NT2/D1 (cell line): ENCODE data around the gene GPRC5B.

Experiments
- DNase-seq: peaks from one replicate; pipeline ENCODE4 v3.0.0-alpha.2; 2011; ENCODE audit warnings: low read depth, low spot score
- H3K27me3 ChIP-seq: 2 replicates; pipeline ENCODE4 v1.6.0; 2011; ENCODE audit warnings: mild to moderate bottlenecking; ENCODE audit not compliant: insufficient read length, insufficient read depth
- H3K36me3 ChIP-seq: 2 replicates; pipeline ENCODE4 v1.6.1; 2011; ENCODE audit warnings: mild to moderate bottlenecking, low read length, mixed read lengths; ENCODE audit not compliant: insufficient read depth, insufficient read length
- H3K4me1 ChIP-seq: 2 replicates; pipeline ENCODE4 v1.5.1; 2011; ENCODE audit not compliant: insufficient read depth, insufficient read length
- H3K4me3 ChIP-seq: 2 replicates; pipeline ENCODE4 v1.5.1; 2011; ENCODE audit warnings: low read depth; ENCODE audit not compliant: insufficient read length
- H3K9ac ChIP-seq: 2 replicates; pipeline ENCODE4 v1.6.0; 2011; ENCODE audit warnings: low read depth; ENCODE audit not compliant: insufficient read length
- H3K9me3 ChIP-seq: 2 replicates; pipeline ENCODE4 v1.5.1; 2011; ENCODE audit warnings: mild to moderate bottlenecking, low read length; ENCODE audit not compliant: insufficient read depth
- SUZ12 ChIP-seq: IDR thresholded peaks from 2 replicates; pipeline ENCODE4 v1.6.1; 2011; ENCODE audit not compliant: insufficient read length, insufficient read depth; ENCODE audit errors: extremely low read depth
- YY1 ChIP-seq: IDR thresholded peaks from 2 replicates; pipeline ENCODE4 v1.6.1; 2011; ENCODE audit not compliant: insufficient read length, insufficient read depth
- ZNF274 ChIP-seq: IDR thresholded peaks from 2 replicates; pipeline ENCODE4 v1.6.1; 2011; ENCODE audit warnings: mild to moderate bottlenecking, low read depth, low read length

GPRC5B gene

GRCh38 chr16:19853132-19853741 is 31.4 kb downstream of the GPRC5B start:
- H3K4me1 ChIP-seq: peaks cover 24% of the 10 kb centered on the region
- TF ChIP-seq ZNF274 (no peak), SUZ12 (no peak), YY1 (no peak)
- no peak overlapping the region for H3K9ac ChIP-seq
- H3K4me3 ChIP-seq: no peak overlapping the region
- peaks cover 4% of the 10 kb centered on the region for H3K27me3 ChIP-seq
- H3K36me3 ChIP-seq: peaks cover 16% of the 10 kb centered on the region
- H3K9me3 ChIP-seq: no peaks in the 10 kb centered on the region
- DNase-seq: no peak

GRCh38 chr16:19851476-19851875 is 33.2 kb downstream of the GPRC5B start:
- H3K9ac ChIP-seq: no peak overlapping the region
- peaks cover 4% of the 10 kb centered on the region for H3K27me3 ChIP-seq
- DNase-seq: no peak
- H3K4me3 ChIP-seq: no peak overlapping the region
- TF ChIP-seq ZNF274: no peak
- TF ChIP-seq SUZ12: no peak
- no peak for TF ChIP-seq YY1
- peaks cover 24% of the 10 kb centered on the region for H3K4me1 ChIP-seq
- H3K36me3 ChIP-seq: peaks cover 7% of the 10 kb centered on the region
- H3K9me3 ChIP-seq: no peaks in the 10 kb centered on the region

- Histone ChIP-seq H3K4me3 (no peak overlapping the region), H3K27me3 (peaks cover 4% of the 10 kb centered on the region), H3K9ac (no peak overlapping the region), H3K9me3 (no peaks in the 10 kb centered on the region), H3K4me1 (peaks cover 20% of the 10 kb centered on the region), H3K36me3 (no peaks in the 10 kb centered on the region)
- DNase-seq: no peak
- TF ChIP-seq ZNF274 (no peak), YY1 (no peak), SUZ12 (no peak)
Measured at GRCh38 chr16:19850131-19850817, 34.4 kb downstream of the GPRC5B start.

GRCh38 chr16:19848756-19849155 is 35.9 kb downstream of the GPRC5B start:
- H3K9ac ChIP-seq: no peak overlapping the region
- no peaks in the 10 kb centered on the region for H3K9me3 ChIP-seq
- H3K4me1 ChIP-seq: peaks cover 11% of the 10 kb centered on the region
- H3K36me3 ChIP-seq: no peaks in the 10 kb centered on the region
- TF ChIP-seq YY1 (no peak), ZNF274 (no peak), SUZ12 (no peak)
- H3K27me3 ChIP-seq: peaks cover 4% of the 10 kb centered on the region
- no peak for DNase-seq
- H3K4me3 ChIP-seq: no peak overlapping the region

- H3K4me3 ChIP-seq: no peak overlapping the region
- no peaks in the 10 kb centered on the region for H3K36me3 ChIP-seq
Measured at GRCh38 chr16:19846436-19846835, 38.2 kb downstream of the GPRC5B start.

GRCh38 chr16:19844945-19845641 is 39.6 kb downstream of the GPRC5B start:
- Histone ChIP-seq H3K9ac (no peak overlapping the region), H3K9me3 (no peaks in the 10 kb centered on the region), H3K27me3 (no peaks in the 10 kb centered on the region), H3K4me1 (no peaks in the 10 kb centered on the region), H3K36me3 (no peaks in the 10 kb centered on the region), H3K4me3 (no peak overlapping the region)
- no peak for TF ChIP-seq ZNF274
- no peak for TF ChIP-seq YY1
- no peak for TF ChIP-seq SUZ12
- no peak for DNase-seq

More at GRCh38 chr16:19846436-19846835, 38.2 kb downstream of the GPRC5B start:
- Histone ChIP-seq H3K9ac (no peak overlapping the region), H3K4me1 (peaks cover 4% of the 10 kb centered on the region), H3K27me3 (no peaks in the 10 kb centered on the region), H3K9me3 (no peaks in the 10 kb centered on the region)
- TF ChIP-seq YY1 (no peak), SUZ12 (no peak), ZNF274 (no peak)
- no peak for DNase-seq

- H3K4me3 ChIP-seq: no peak overlapping the region
- no peaks in the 10 kb centered on the region for H3K9me3 ChIP-seq
- no peak for DNase-seq
Measured at GRCh38 chr16:19843371-19843770, 41.3 kb downstream of the GPRC5B start.

More at GRCh38 chr16:19843371-19843770, 41.3 kb downstream of the GPRC5B start:
- H3K27me3 ChIP-seq: no peaks in the 10 kb centered on the region
- TF ChIP-seq SUZ12 (no peak), ZNF274 (no peak), YY1 (no peak)
- no peaks in the 10 kb centered on the region for H3K4me1 ChIP-seq
- no peak overlapping the region for H3K9ac ChIP-seq
- no peaks in the 10 kb centered on the region for H3K36me3 ChIP-seq
